ENCODE measurements around the gene ALPK1.
"Not testable (repeated sequence)": the region's sequence is repeated elsewhere in the genome, so short reads cannot be mapped to it uniquely, and the experiment has no call there.

The ALPK1 gene

GRCh38 chr4:112473985-112474384 is 176.8 kb downstream of the ALPK1 start:
- DNase-seq: no peak

- DNase-seq: no peak
These were observed 188.8 kb downstream of the ALPK1 start for GRCh38 chr4:112485930-112486329.

DNA sequence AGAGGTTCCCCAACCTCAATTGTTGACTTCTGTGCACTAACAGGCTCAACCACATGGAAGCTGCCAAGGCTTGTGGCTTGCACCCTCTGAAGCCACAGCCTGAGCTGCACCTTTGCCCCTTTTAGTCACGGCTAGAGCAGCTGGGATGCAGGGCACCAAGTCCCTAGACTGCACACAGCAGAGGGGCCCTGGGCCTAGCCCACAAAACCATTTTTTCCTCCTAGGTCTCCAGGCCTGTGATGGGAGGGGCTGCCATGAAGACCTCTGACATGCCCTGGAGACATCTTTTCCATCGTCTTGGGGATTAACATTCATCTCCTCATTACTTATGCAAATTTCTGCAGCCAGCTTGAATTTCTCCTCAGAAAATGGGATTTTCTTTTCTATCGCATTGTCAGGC is 193.6 kb downstream of the ALPK1 start:
- not testable (repeated sequence) for DNase-seq

Measured in activated CD4-positive, alpha-beta T cell treated with anti-CD3 and anti-CD28 coated beads, Interleukin-10, Interleukin-2, amounts not matched to agents 100 ng/mL and 50 ng/mL, durations not matched to agents 16 hours and 8 hours (primary cell).